ENCODE measurements around the gene RAB6D. TPM values are rescaled to one million over a fixed set of nuclear protein-coding genes. Genes with fewer than 3 reads are reported as not detected.
A peak's percentile ranks its signal among the peaks of the same experiment; 100 is the strongest.

RAB6D gene
- total and polyA plus RNA-seq, 9 of the 15 experiments (the other 6 are each of a cell fraction or from before 2014, with no cell fraction given): 0.01 to 0.04 (median 0.03) TPM; not detected in 5

GRCh38 chr2:131410173-131410572 lies 46.2 kb upstream of the RAB6D start:
- intact Hi-C loops (cut with micrococcal nuclease) (loop anchor here (5.0 kb wide), 2 partner anchors 117 to 392 kb away; partner anchors contain the start of gene CCDC74A), in situ Hi-C loops (cut with MboI) (loop anchor here (25.0 kb wide), 2 partner anchors 377 to 727 kb away; no protein-coding TSS in a partner anchor)
- H4K20me1 ChIP-seq (replicated peaks; ENCODE audit: control insufficient read depth, insufficient read depth, low read length): no peaks in the 10 kb centered on the region
- no peak for FAIRE-seq
- no TSS peak for BruUV-seq (replicated peaks)
- no peak for ATAC-seq
- H3K4me2 ChIP-seq (ENCODE audit: insufficient read depth, low read length): no peak overlapping the region
- POLR2A ChIA-PET: no interaction called here
- H3K4me1 ChIP-seq (replicated peaks in 1 of 2; ENCODE audit: control insufficient read depth in 2 of 2, insufficient read depth in 2 of 2, low read length in 2 of 2): no peaks in the 10 kb centered on the region
- no peak overlapping the region for H3K4me3 ChIP-seq
- H3K36me3 ChIP-seq (ENCODE audit: control insufficient read depth, insufficient read depth, low read length): no peaks in the 10 kb centered on the region
- H3K27ac ChIP-seq (ENCODE audit: extremely low read depth, low read depth, low read length): no peak overlapping the region
- WGBS (ENCODE audit: insufficient coverage, low coverage, missing lambda C conversion rate): 0% methylated on average over 2 of the region's 2 CpGs
- peak; percentile 81 for TF ChIP-seq ZNF316 (IDR thresholded peaks at IDR 0.05)
- no peak for TF ChIP-seq SAP30 (IDR thresholded peaks at IDR 0.05; ENCODE audit: borderline replicate concordance, insufficient read depth, low read depth, low read length, poor library complexity, severe bottlenecking)
- peak; percentile 71 for TF ChIP-seq MAFG (tag; conservative IDR thresholded peaks at IDR 0.05)
- TF ChIP-seq C11orf30 (IDR thresholded peaks at IDR 0.05; ENCODE audit: low read depth): peak; percentile 71
- peak; percentile 65 for TF ChIP-seq MAFK (IDR thresholded peaks at IDR 0.05; ENCODE audit: low read length)
- TF ChIP-seq MAFF (IDR thresholded peaks at IDR 0.05; ENCODE audit: low read length): peak; percentile 81
- no peak for TF ChIP-seq PHF20 (IDR thresholded peaks at IDR 0.05; ENCODE audit: partially characterized antibody)
- H3K9me3 ChIP-seq (replicated peaks; ENCODE audit: control insufficient read depth, insufficient read depth, low read depth, low read length): no peaks in the 10 kb centered on the region
- no peak for DNase-seq (ENCODE audit: extremely low read depth in 1 of 4, low spot score in 3 of 4)
- CTCF ChIA-PET (ENCODE audit: low intra/inter-chr PET ratio): no interaction called here
- no peak overlapping the region for H2AFZ ChIP-seq (ENCODE audit: low read depth, low read length)
- no peaks in the 10 kb centered on the region for H3K9me1 ChIP-seq (ENCODE audit: control insufficient read depth, insufficient read depth, low read length)
- no peaks in the 10 kb centered on the region for H3K79me2 ChIP-seq (ENCODE audit: control insufficient read depth, insufficient read depth, low read length)
- no peak overlapping the region for H3K9ac ChIP-seq (ENCODE audit: insufficient read depth in 1 of 2, low read depth in 2 of 2, low read length in 2 of 2)
- peaks cover 21 to 25% of the 10 kb centered on the region in 2 experiments for H3K27me3 ChIP-seq (ENCODE audit: control insufficient read depth in 2 of 2, insufficient read depth in 2 of 2, low read length in 2 of 2)

GRCh38 chr2:131408778-131409177 lies 44.8 kb upstream of the RAB6D start:
- BruUV-seq (replicated peaks): no TSS peak
- no peak for FAIRE-seq
- no peaks in the 10 kb centered on the region for H3K79me2 ChIP-seq (ENCODE audit: control insufficient read depth, insufficient read depth, low read length)
- in situ Hi-C loops (cut with MboI) (loop anchor here (25.0 kb wide), 2 partner anchors 379 to 729 kb away; no protein-coding TSS in a partner anchor), intact Hi-C loops (cut with micrococcal nuclease) (loop anchor here (10.0 kb wide), 1 partner anchor 254 kb away; no protein-coding TSS in a partner anchor)
- H3K27ac ChIP-seq (ENCODE audit: extremely low read depth, low read depth, low read length): no peak overlapping the region
- no peaks in the 10 kb centered on the region for H3K36me3 ChIP-seq (ENCODE audit: control insufficient read depth, insufficient read depth, low read length)
- H3K4me3 ChIP-seq: no peak overlapping the region
- no peak for ATAC-seq
- H3K27me3 ChIP-seq (ENCODE audit: control insufficient read depth in 2 of 2, insufficient read depth in 2 of 2, low read length in 2 of 2): peaks cover 32 to 36% of the 10 kb centered on the region in 2 experiments
- no peak for DNase-seq (ENCODE audit: extremely low read depth in 1 of 4, low spot score in 3 of 4)
- no peaks in the 10 kb centered on the region for H3K9me1 ChIP-seq (ENCODE audit: control insufficient read depth, insufficient read depth, low read length)
- no peak overlapping the region for H3K4me2 ChIP-seq (ENCODE audit: insufficient read depth, low read length)
- no peaks in the 10 kb centered on the region for H3K4me1 ChIP-seq (replicated peaks in 1 of 2; ENCODE audit: control insufficient read depth in 2 of 2, insufficient read depth in 2 of 2, low read length in 2 of 2)
- no peak overlapping the region for H2AFZ ChIP-seq (ENCODE audit: low read depth, low read length)
- ChIA-PET CTCF (ENCODE audit: low intra/inter-chr PET ratio) (no interaction called here), POLR2A (interaction anchor here (0.8 kb wide), 1 partner anchor 14 kb away, joined by 3 read pairs; no protein-coding TSS in a partner anchor)
- H3K9ac ChIP-seq (ENCODE audit: insufficient read depth in 1 of 2, low read depth in 2 of 2, low read length in 2 of 2): no peak overlapping the region
- TF ChIP-seq TCF7 (IDR thresholded peaks at IDR 0.05; ENCODE audit: borderline replicate concordance): no peak
- TF ChIP-seq POLR2G (IDR thresholded peaks at IDR 0.05; ENCODE audit: low read depth, low read length): no peak
- no peak for TF ChIP-seq KAT2B (IDR thresholded peaks at IDR 0.05; ENCODE audit: low read depth, low read length)
- H3K9me3 ChIP-seq (replicated peaks; ENCODE audit: control insufficient read depth, insufficient read depth, low read depth, low read length): no peaks in the 10 kb centered on the region
- H4K20me1 ChIP-seq (replicated peaks; ENCODE audit: control insufficient read depth, insufficient read depth, low read length): no peaks in the 10 kb centered on the region

Measured in K562 (cell line).